GM15510 (cell line): ENCODE results near the gene MAP3K5.

Experiments
- POLR2A ChIP-seq: IDR thresholded peaks from 3 replicates; pipeline ENCODE4 v1.6.1; 2011; ENCODE audit warnings: borderline replicate concordance; ENCODE audit not compliant: insufficient read length; ENCODE audit errors: extremely low read depth

MAP3K5 gene

DNA sequence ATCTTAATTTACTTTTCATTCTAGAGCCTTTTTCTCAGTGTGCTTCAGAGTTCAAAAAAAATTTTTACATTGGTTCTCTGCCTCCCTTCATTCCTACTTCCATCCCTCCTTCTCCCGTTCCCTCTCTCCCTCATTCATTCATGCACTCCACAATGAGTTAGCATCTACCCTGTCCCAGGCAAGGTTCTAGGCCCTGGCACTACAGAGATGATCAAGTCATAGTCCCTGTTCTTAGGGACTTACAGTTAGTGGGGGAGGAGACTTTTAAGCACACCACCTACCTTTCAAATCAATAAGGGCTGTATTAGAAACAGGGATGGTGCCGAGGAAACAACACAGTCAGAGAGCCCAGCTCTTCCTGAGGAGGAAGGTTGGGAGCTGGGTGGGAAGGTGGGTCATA lies 40.3 kb downstream of the MAP3K5 start:
- TF ChIP-seq POLR2A: no peak

GRCh38 chr6:136751522-136751956 lies 40.7 kb downstream of the MAP3K5 start:
- no peak for TF ChIP-seq POLR2A

DNA sequence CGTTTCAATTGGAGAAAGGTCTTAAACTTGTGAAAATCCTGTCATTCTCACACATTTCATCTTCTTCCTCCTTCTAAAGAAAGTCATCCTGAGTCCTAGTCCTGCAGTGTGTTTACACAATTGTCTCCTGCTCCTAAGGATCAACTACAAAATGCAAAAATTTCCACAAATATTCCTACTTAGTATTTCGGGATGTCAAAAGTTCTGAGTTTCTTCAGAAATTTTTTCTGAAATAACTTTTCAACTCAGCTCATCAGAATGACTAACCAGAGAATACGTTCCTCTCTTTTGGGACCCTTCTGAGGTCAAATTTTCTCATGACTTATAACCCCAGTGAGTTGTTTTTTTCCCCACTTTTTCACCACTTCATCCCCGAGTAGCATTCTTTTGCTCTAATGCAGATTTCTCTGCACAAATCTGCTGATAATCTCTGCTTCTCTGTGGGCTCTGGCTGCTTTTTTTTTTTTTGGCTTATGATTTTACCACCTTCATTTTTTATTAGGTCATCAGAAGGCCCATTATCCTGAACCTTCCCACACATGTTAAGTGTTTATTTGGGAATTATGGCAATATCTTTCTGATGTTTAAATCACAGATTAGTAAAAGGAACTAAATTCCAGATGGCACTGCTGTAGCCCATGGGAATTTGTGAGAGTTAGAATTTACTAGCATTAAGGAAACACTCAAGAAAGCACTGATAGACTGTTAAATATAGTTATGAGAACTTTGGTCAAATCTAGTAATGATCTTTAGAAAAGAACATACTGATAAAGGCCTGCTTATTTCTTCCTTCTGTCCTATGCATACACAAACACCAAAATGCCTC lies 41.4 kb downstream of the MAP3K5 start:
- no peak for TF ChIP-seq POLR2A

DNA sequence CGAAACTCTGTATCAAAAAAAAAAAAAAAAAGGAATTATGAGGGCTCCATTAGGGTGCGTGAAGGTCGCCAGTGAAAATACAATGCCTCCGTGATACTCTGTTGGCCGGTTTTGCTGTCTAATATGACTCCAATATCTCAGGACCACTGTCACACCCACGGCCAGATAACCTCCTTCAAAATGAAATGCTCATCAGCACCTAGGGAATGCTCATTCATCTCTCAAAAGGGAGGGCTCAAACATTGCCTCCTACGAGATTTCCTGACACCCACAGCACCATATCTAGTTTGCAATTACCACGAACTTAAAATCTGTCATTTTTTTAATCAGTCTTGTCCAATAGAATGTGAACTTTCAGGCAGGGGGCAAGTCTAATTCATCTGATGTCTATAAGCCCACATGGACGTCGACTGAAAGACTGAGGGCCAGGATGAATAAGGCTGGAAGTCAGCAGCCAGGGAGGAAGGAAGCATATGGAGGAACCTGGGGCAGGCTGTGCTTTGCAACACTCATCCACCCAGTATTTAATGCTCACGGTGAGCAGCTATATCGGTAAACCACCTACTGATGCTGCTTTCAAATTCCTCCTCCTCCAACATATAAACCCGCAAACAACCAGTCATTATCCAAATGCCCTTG lies 42.8 kb downstream of the MAP3K5 start:
- no peak for TF ChIP-seq POLR2A

DNA sequence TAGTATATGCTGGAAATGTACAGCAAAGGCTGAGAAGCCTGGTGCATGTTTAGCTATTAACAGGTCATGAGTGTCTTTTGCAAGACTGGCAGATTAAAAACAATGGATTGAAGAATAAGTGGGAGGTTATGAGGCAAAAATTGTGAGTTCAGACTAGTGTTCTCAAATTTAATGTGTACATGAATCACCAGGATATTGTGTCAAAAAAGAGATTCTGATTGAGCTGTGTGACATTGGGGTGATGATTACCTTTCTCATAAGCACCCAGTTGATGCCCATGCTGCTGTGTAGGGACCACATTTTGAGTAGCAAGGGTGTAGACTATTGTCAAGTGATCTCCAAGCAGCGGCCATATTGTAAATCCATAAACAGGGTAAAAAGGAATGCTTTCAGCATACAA lies 44.8 kb downstream of the MAP3K5 start:
- no peak for TF ChIP-seq POLR2A

- no peak for TF ChIP-seq POLR2A
These were observed 47.0 kb downstream of the MAP3K5 start for GRCh38 chr6:136745300-136745699.

DNA sequence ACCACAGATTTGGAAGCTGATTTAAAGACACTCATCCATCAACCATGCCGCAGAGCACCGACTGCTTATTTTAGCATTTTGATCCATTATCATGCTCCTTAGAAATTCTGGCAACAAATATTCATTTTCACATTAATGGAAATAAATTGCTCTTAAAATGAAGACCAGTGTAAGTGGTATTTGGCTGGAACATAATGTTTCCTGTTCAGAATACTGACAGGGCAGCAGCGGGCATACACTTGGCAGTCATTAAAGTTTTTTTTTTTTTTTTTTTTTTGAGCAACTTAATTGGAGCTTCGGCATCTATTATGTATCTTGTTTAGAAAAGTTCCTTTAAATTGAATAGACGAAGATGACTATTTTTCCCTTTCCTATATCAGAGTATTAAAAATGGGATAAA lies 47.4 kb downstream of the MAP3K5 start:
- TF ChIP-seq POLR2A: no peak

- no peak for TF ChIP-seq POLR2A
These were observed 50.2 kb downstream of the MAP3K5 start for GRCh38 chr6:136742125-136742524.

- TF ChIP-seq POLR2A: no peak
These were observed 52.0 kb downstream of the MAP3K5 start for GRCh38 chr6:136740050-136740974.

GRCh38 chr6:136739501-136739900 lies 52.8 kb downstream of the MAP3K5 start:
- no peak for TF ChIP-seq POLR2A

DNA sequence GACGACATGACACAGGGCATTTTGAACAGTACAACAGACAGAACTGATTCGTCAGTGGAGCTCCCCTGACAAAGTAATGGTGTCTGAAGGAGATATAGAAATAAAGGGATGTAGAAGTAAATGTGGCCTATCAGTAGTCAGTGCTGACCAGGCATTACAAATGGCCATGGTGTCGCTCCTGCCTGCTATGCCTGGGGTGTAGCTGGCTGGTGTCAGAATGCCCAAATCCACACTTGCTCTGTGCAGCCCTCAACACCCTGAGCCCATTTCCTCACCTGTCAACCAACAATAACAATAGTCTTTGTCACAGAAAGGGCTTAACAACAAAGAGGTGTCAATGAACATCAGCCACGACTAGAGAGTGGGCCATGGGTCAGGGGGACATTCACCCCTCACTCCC lies 53.2 kb downstream of the MAP3K5 start:
- no peak for TF ChIP-seq POLR2A

DNA sequence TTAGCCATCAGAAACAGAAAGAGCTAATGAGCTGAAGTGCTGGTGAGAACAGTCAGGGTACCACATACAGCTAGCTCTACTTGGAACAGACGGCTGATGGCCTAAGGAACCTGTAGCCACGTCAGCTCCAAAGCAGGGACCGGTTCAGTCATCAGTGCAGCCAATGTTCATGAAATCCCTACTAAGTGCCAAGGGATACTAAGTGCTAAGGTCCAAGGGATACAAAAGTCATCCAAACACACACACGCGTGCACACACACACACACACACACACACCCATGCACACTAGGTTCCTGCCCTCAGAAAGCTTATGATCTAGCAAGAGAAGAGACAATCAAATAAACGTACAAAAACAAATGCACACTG lies 53.6 kb downstream of the MAP3K5 start:
- TF ChIP-seq POLR2A: no peak

GRCh38 chr6:136737871-136738691 lies 54.2 kb downstream of the MAP3K5 start:
- no peak for TF ChIP-seq POLR2A

DNA sequence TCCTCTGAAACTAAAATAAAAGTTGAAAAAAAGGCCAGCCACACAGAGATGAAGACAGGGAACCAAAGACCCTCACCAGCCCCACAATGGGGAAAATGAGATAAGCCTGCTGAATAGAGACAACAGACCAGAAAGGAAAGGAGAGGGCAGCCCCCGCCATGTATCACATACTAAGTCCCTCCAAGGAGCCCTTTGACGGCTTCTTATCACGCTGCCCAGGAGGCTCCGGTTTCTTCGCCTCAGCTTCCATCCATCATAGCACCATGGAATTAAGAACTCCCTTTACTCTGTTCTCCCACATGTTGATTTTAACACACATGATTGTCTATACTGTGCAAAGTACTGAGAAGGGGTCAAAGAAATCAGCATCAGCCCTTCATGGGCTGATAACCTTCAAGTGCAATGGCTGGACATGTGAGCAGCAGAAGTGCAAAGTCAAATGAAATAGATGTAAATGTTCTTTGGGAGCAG lies 54.9 kb downstream of the MAP3K5 start:
- TF ChIP-seq POLR2A: no peak
